Cardiac septum (tissue), 1 donor: ENCODE data around the gene ABCF3. TPM values are rescaled to one million over a fixed set of nuclear protein-coding genes. Genes with fewer than 3 reads are reported as not detected.
"Not testable (repeated sequence)": the region's sequence is repeated elsewhere in the genome, so short reads cannot be mapped to it uniquely, and the experiment has no call there.

ENCODE experiments used
- DNase-seq: peaks from one replicate; pipeline ENCODE4 v3.0.0-alpha.2; 2020; ENCODE audit warnings: low spot score
- intact Hi-C: fragments of 100-400 bp; cut with DNase I; formaldehyde crosslinking; loops from one replicate; pipeline ENCODE4 v1.14.0; 2022
- long read RNA-seq: library from polyadenylated mRNA; unstranded; transcript quantifications from one replicate; pipeline ENCODE4 v2.0.0, GENCODE V29; 2021
- total RNA-seq: library from RNA; stranded (reverse); fragmentation: NEBNext Ultra II Directional; extraction: Animal tissue kit (Norgen Biotek cat#: 25700); gene quantifications from one replicate; pipeline ENCODE4 v1.2.1, GENCODE V29; 2021
- donor health status: DM: no; HTN: no; CAD: no.

ABCF3 gene
- 61.5 TPM for total RNA-seq
- long read RNA-seq, transcript ABCF3-203 (21 exons, 2,624 nt), result major isoform, 114 of 147 reads
- long read RNA-seq, partial matches to known transcripts, result 8 of 147 reads
- long read RNA-seq, other reads (novel, unspliced or antisense), result 24 of 147 reads

GRCh38 chr3:184186184-184186901, at the start of gene ABCF3:
Gene ABCF3, plus strand, starts transcription at chr3:184186199. Its CDS starts 9 bp downstream, at chr3:184186208.
- no peak for DNase-seq
- intact Hi-C loops, result loop anchor here (1.0 to 5.0 kb wide), 4 partner anchors 52 to 170 kb away; partner anchors contain the start of genes ABCC5, ALG3, EEF1AKMT4 and PSMD2

- DNase-seq, result no peak
- intact Hi-C loops, result no loop called here
Observed at GRCh38 chr3:184140436-184140835, 45.6 kb upstream of the ABCF3 start.

- DNase-seq, result no peak
- intact Hi-C loops, result no loop called here
Observed at GRCh38 chr3:184142199-184142598, 43.8 kb upstream of the ABCF3 start.

GRCh38 chr3:184143327-184143726, 42.7 kb upstream of the ABCF3 start:
- intact Hi-C loops, result no loop called here

GRCh38 chr3:184144505-184144904, 41.5 kb upstream of the ABCF3 start:
- intact Hi-C loops, result no loop called here
- no peak for DNase-seq

More at GRCh38 chr3:184143327-184143726, 42.7 kb upstream of the ABCF3 start:
- no peak for DNase-seq

- no peak for DNase-seq
- intact Hi-C loops, result no loop called here
Observed at GRCh38 chr3:184145111-184145524, 40.9 kb upstream of the ABCF3 start.

GRCh38 chr3:184145751-184146270, 40.2 kb upstream of the ABCF3 start:
- intact Hi-C loops, result no loop called here

GRCh38 chr3:184148076-184148475, 37.9 kb upstream of the ABCF3 start:
- no peak for DNase-seq
- intact Hi-C loops, result no loop called here

More at GRCh38 chr3:184145751-184146270, 40.2 kb upstream of the ABCF3 start:
- DNase-seq, result no peak

GRCh38 chr3:184149123-184149522, 36.9 kb upstream of the ABCF3 start:
- intact Hi-C loops, result no loop called here
- no peak for DNase-seq

GRCh38 chr3:184149770-184150169, 36.2 kb upstream of the ABCF3 start:
- DNase-seq, intact Hi-C loops: not testable (repeated sequence)

GRCh38 chr3:184154885-184155643, 30.9 kb upstream of the ABCF3 start, which contains the start of gene DVL3:
Gene DVL3, plus strand, starts transcription at chr3:184155377. Its CDS starts 259 bp downstream, at chr3:184155636.
- peak; percentile 84 for DNase-seq
- intact Hi-C loops, result loop anchor here (1.0 to 5.0 kb wide), 3 partner anchors 20 to 138 kb away; partner anchors contain the start of genes ABCC5, ALG3, EEF1AKMT4 and EIF2B5

- intact Hi-C loops, result loop anchor here (1.0 to 5.0 kb wide), 4 partner anchors 19 to 139 kb away; partner anchors contain the start of genes ABCC5, ALG3, AP2M1 and EEF1AKMT4
Observed at GRCh38 chr3:184155644-184156521, 30.1 kb upstream of the ABCF3 start.

GRCh38 chr3:184156522-184156955, 29.5 kb upstream of the ABCF3 start:
- DNase-seq, result peak; percentile 80
- intact Hi-C loops, result loop anchor here (2.0 to 5.0 kb wide), 3 partner anchors 18 to 139 kb away; partner anchors contain the start of genes ABCC5, ALG3, AP2M1 and EEF1AKMT4

More at GRCh38 chr3:184155644-184156521, 30.1 kb upstream of the ABCF3 start:
- DNase-seq, result peak; percentile 82

GRCh38 chr3:184157206-184157605, 28.8 kb upstream of the ABCF3 start:
- intact Hi-C loops, result loop anchor here (2.0 to 5.0 kb wide), 3 partner anchors 18 to 140 kb away; partner anchors contain the start of genes ABCC5, ALG3, AP2M1 and EEF1AKMT4
- no peak for DNase-seq

- intact Hi-C loops, result loop anchor here (5.0 kb wide), 2 partner anchors 89 to 141 kb away; partner anchors contain the start of genes ABCC5, ALG3 and EEF1AKMT4
- DNase-seq, result no peak
Observed at GRCh38 chr3:184158404-184158803, 27.6 kb upstream of the ABCF3 start.

GRCh38 chr3:184160456-184160855, 25.5 kb upstream of the ABCF3 start:
- intact Hi-C loops, result no loop called here
- no peak for DNase-seq

- DNase-seq, intact Hi-C loops: not testable (repeated sequence)
Observed at GRCh38 chr3:184162571-184163070, 23.4 kb upstream of the ABCF3 start.

- intact Hi-C loops, result no loop called here
- no peak for DNase-seq
Observed at GRCh38 chr3:184164648-184165330, 21.2 kb upstream of the ABCF3 start.
